Measurements from ENCODE around the gene SLC35B2.

The SLC35B2 gene

DNA sequence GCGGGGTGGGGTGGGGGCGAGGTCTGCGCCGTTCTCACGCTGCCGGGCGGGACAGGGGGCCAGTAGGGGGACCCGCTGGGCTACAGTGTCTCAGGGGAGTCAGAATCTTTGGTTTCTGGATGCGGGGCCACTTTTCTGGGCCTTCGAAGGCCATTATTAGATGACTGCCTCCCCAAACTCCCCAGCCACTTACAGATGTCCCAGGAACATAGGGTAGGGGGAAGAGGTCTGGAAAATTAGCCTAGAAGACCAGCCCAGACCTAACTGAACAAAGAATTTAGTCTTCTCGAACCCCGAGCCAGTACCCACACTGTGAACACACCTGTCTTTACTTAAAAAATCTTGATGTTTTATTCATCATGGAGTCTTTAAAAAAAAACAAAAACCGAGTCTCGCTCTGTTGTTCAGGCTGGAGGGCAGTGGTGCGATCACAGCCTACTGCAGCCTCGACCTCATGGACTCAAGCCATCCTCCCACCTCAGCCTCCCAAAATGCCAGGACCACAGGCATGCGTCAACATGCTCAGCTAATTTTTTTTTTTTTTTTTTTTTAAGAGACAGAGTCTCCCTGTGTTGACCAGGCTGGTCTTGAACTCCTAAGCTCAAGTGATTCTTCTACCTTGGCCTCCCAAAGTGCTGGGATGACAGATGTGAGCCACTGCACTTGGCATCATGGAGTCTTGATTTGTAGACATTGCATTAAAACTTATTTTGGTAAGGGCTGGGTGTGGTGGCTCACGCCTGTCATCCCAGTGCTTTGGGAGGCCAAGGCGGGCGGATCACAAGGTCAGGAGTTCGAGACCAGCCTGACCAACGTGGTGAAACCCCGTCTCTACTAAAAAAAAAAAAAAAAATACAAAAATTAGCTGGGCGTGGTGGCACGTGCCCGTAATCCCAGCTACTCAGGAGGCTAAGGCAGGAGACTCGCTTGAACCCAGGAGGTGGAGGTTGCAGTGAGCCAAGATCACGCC, 37.2 kb downstream of the SLC35B2 start:
- H3K9ac ChIP-seq (ENCODE audit: low read length) = peak overlapping the region; percentile 40
- H3K79me1 ChIP-seq (ENCODE audit: low read length) = no peaks in the 10 kb centered on the region
- peaks cover 3% of the 10 kb centered on the region for H3K79me2 ChIP-seq (ENCODE audit: control insufficient read depth, insufficient read depth, low read length)
- peak overlapping the region; percentile 34 for H3K18ac ChIP-seq (ENCODE audit: low read length)
- H2BK15ac ChIP-seq (replicated peaks; ENCODE audit: low read depth) = no peak overlapping the region
- H3K27me3 ChIP-seq (ENCODE audit: insufficient read depth, low read length, poor library complexity) = no peaks in the 10 kb centered on the region
- no peak overlapping the region for H3K23ac ChIP-seq (ENCODE audit: low read length)
- peak overlapping the region; percentile 71 for H3K56ac ChIP-seq (ENCODE audit: low read length)
- H3K4me1 ChIP-seq (ENCODE audit: control insufficient read depth, low read depth, low read length) = peaks cover 23% of the 10 kb centered on the region
- no peaks in the 10 kb centered on the region for H3K36me3 ChIP-seq (ENCODE audit: control insufficient read depth, insufficient read depth, low read length)
- no CpG with 5 or more reads among the region's 28 CpGs for WGBS (ENCODE audit: extremely low coverage, insufficient coverage, low lambda C conversion rate)
- peak overlapping the region; percentile 53 for H3K27ac ChIP-seq (ENCODE audit: low read depth, low read length)
- H2BK120ac ChIP-seq (ENCODE audit: low read depth, low read length) = no peak overlapping the region
- no peak overlapping the region for H4K5ac ChIP-seq (ENCODE audit: low read length)
- no peak overlapping the region for H3K4me3 ChIP-seq (ENCODE audit: low read length)
- H3K4ac ChIP-seq (ENCODE audit: low read depth, low read length) = no peak overlapping the region
- H2BK5ac ChIP-seq (ENCODE audit: low read length) = no peak overlapping the region
- H4K8ac ChIP-seq (ENCODE audit: low read depth, low read length) = no peak overlapping the region
- H3K4me2 ChIP-seq (ENCODE audit: low read length) = peak overlapping the region; percentile 38
- no peak for DNase-seq
- no peak overlapping the region for H2AK5ac ChIP-seq (ENCODE audit: low read length)

DNA sequence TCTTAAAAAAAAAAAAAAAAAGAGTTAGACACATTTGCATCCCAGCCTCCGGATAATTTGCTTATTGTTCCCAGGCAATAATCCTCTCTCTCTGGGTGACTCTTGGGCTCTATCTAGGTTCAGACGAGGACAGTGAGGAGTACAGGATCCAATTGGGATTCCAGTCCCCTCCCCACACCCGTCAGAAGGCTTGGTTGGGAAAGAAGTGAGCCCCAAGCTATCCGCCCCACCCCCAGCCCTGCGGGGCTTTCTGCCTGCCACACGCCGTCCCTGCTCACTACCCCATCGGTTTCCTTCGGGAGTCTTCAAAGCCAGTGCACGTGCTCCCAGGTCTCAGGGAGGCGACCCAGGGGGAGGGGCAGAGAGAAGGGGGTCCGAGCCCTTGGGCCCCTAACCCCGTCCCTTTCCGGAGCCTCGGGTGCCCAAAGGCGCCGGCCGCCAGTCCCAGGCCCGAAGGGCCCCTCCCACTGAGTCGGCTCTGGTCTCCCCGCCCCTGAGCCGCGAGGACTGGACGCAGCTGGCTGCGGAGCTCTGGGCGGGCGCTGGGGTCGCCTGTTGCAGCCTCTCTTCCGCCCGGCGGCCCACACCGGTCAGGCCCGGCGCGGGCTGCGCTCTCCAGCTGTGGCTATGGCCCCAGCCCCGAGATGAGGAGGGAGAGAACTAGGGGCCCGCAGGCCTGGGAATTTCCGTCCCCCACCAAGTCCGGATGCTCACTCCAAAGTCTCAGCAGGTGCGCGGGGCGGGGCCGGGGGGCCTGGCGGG, 38.1 kb downstream of the SLC35B2 start:
- no peak overlapping the region for H2AK5ac ChIP-seq (ENCODE audit: low read length)
- H3K27ac ChIP-seq (ENCODE audit: low read depth, low read length) = peak overlapping the region; percentile 94
- peak overlapping the region; percentile 93 for H3K56ac ChIP-seq (ENCODE audit: low read length)
- H3K36me3 ChIP-seq (ENCODE audit: control insufficient read depth, insufficient read depth, low read length) = no peaks in the 10 kb centered on the region
- peak overlapping the region; percentile 83 for H3K4me2 ChIP-seq (ENCODE audit: low read length)
- no peak overlapping the region for H4K8ac ChIP-seq (ENCODE audit: low read depth, low read length)
- peak; percentile 93 for DNase-seq
- peak overlapping the region; percentile 84 for H2BK5ac ChIP-seq (ENCODE audit: low read length)
- no peak overlapping the region for H2BK120ac ChIP-seq (ENCODE audit: low read depth, low read length)
- H3K23ac ChIP-seq (ENCODE audit: low read length) = no peak overlapping the region
- H3K9ac ChIP-seq (ENCODE audit: low read length) = peak overlapping the region; percentile 75
- no peak overlapping the region for H2BK15ac ChIP-seq (replicated peaks; ENCODE audit: low read depth)
- no peak overlapping the region for H4K5ac ChIP-seq (ENCODE audit: low read length)
- no peaks in the 10 kb centered on the region for H3K79me2 ChIP-seq (ENCODE audit: control insufficient read depth, insufficient read depth, low read length)
- peak overlapping the region; percentile 53 for H3K18ac ChIP-seq (ENCODE audit: low read length)
- H3K79me1 ChIP-seq (ENCODE audit: low read length) = no peaks in the 10 kb centered on the region
- H3K4ac ChIP-seq (ENCODE audit: low read depth, low read length) = peak overlapping the region; percentile 48
- H3K4me1 ChIP-seq (ENCODE audit: control insufficient read depth, low read depth, low read length) = peaks cover 21% of the 10 kb centered on the region
- no CpG with 5 or more reads among the region's 45 CpGs for WGBS (ENCODE audit: extremely low coverage, insufficient coverage, low lambda C conversion rate)
- H3K4me3 ChIP-seq (ENCODE audit: low read length) = peak overlapping the region; percentile 42
- no peaks in the 10 kb centered on the region for H3K27me3 ChIP-seq (ENCODE audit: insufficient read depth, low read length, poor library complexity)

DNA sequence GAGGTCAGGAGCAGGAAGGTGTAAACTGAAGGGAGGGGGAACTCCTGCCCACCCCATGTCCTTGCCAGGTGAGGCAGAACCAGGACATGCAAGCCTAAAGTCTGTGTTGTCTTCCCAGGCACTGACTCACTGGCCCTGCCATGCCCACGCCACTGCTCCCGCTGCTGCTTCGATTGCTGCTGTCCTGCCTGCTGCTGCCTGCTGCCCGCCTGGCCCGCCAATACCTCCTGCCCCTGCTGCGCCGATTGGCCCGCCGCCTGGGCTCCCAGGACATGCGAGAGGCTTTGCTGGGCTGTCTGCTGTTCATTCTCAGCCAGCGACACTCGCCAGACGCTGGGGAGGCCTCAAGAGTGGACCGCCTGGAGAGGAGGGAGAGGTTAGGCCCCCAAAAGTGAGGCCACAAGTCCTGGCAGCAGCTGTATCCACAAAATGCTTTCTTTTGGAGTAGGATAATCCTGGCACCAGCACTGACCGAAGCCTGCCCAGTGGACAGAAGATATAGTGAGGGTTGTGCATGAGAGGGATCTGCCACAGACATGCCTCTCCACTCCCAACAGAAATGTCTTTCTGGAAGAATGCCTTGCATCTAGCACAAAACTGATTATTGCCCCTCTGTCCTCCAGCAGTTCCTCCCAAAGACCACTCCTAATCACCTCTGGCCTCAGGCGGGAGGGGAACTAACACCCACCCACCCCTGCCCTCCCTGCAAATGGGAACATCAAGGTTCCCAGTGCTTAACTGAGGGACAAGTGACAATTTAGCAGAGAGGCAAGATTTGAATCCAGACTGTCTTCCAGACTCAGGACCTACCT, 39.8 kb downstream of the SLC35B2 start:
- Histone ChIP-seq H3K4me1 (ENCODE audit: control insufficient read depth, low read depth, low read length) (peaks cover 17% of the 10 kb centered on the region), H2BK15ac (replicated peaks; ENCODE audit: low read depth) (no peak overlapping the region), H3K4me3 (ENCODE audit: low read length) (no peak overlapping the region), H2BK5ac (ENCODE audit: low read length) (no peak overlapping the region), H3K27me3 (ENCODE audit: insufficient read depth, low read length, poor library complexity) (no peaks in the 10 kb centered on the region), H3K4ac (ENCODE audit: low read depth, low read length) (peak overlapping the region; percentile 1), H3K56ac (ENCODE audit: low read length) (peak overlapping the region; percentile 47), H3K9ac (ENCODE audit: low read length) (peak overlapping the region; percentile 18), H3K36me3 (ENCODE audit: control insufficient read depth, insufficient read depth, low read length) (no peaks in the 10 kb centered on the region), H3K4me2 (ENCODE audit: low read length) (no peak overlapping the region), H2BK120ac (ENCODE audit: low read depth, low read length) (no peak overlapping the region), H3K79me2 (ENCODE audit: control insufficient read depth, insufficient read depth, low read length) (no peaks in the 10 kb centered on the region), H3K27ac (ENCODE audit: low read depth, low read length) (no peak overlapping the region), H3K18ac (ENCODE audit: low read length) (no peak overlapping the region), H3K23ac (ENCODE audit: low read length) (no peak overlapping the region), H3K79me1 (ENCODE audit: low read length) (no peaks in the 10 kb centered on the region), H4K5ac (ENCODE audit: low read length) (no peak overlapping the region), H2AK5ac (ENCODE audit: low read length) (no peak overlapping the region), H4K8ac (ENCODE audit: low read depth, low read length) (no peak overlapping the region)
- DNase-seq = peak; percentile 35
- no CpG with 5 or more reads among the region's 16 CpGs for WGBS (ENCODE audit: extremely low coverage, insufficient coverage, low lambda C conversion rate)

DNA sequence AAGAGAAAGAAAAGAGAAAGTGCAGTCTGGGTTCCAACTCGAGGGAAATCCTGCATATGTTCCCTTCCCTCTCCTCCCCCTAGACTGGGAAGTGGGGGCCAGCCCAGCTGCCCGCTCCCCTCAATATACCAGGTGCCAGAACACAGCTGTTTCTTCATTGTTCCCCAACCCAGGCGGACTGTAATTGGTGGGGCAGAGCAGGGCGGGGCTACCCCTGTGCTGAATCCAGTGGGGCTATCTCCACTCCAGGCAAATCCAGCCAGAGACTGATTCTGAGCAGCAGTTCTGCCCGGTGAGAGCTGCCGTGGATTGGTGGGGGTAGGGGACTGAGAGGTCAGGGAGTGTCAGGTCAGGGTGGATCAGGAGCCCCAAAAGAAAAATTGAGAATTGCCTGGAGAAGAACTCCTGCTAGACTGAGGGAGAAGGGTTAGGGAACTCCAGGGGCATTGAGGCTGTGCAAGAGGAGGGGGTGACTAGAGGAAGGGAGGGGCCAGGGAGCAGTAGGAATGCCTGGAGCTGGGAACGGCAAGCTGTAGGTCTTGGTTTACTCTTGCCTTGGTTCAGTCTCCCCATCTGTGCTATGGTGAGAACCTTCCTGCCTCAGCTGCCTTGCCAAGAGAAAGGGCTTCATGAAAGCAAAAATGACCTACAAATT, 40.5 kb downstream of the SLC35B2 start, which contains the start of gene MYMX:
Gene MYMX (plus strand): TSS at position 250 of the 655 bp plus-strand sequence. CDS start 546 bp downstream, outside the sequence.
- Histone ChIP-seq H3K4me3 (ENCODE audit: low read length) (no peak within 1 kb of the TSS), H3K56ac (ENCODE audit: low read length) (peak within 1 kb of the TSS; percentile 47), H4K5ac (ENCODE audit: low read length) (no peak within 1 kb of the TSS), H2BK120ac (ENCODE audit: low read depth, low read length) (no peak within 1 kb of the TSS), H3K18ac (ENCODE audit: low read length) (no peak within 1 kb of the TSS), H3K79me2 (ENCODE audit: control insufficient read depth, insufficient read depth, low read length) (no peaks in the 10 kb centered on the region), H3K27me3 (ENCODE audit: insufficient read depth, low read length, poor library complexity) (no peaks in the 10 kb centered on the region), H3K4me2 (ENCODE audit: low read length) (no peak within 1 kb of the TSS), H3K27ac (ENCODE audit: low read depth, low read length) (no peak within 1 kb of the TSS), H3K79me1 (ENCODE audit: low read length) (no peaks in the 10 kb centered on the region), H3K4ac (ENCODE audit: low read depth, low read length) (peak within 1 kb of the TSS; percentile 1), H3K9ac (ENCODE audit: low read length) (peak within 1 kb of the TSS; percentile 18), H3K4me1 (ENCODE audit: control insufficient read depth, low read depth, low read length) (peaks cover 13% of the 10 kb centered on the region), H3K36me3 (ENCODE audit: control insufficient read depth, insufficient read depth, low read length) (no peaks in the 10 kb centered on the region), H4K8ac (ENCODE audit: low read depth, low read length) (no peak within 1 kb of the TSS), H2BK5ac (ENCODE audit: low read length) (no peak within 1 kb of the TSS), H2AK5ac (ENCODE audit: low read length) (no peak within 1 kb of the TSS), H2BK15ac (replicated peaks; ENCODE audit: low read depth) (no peak within 1 kb of the TSS), H3K23ac (ENCODE audit: low read length) (no peak within 1 kb of the TSS)
- peak; percentile 40 for DNase-seq
- no CpG with 5 or more reads among the region's 7 CpGs for WGBS (ENCODE audit: extremely low coverage, insufficient coverage, low lambda C conversion rate)

DNA sequence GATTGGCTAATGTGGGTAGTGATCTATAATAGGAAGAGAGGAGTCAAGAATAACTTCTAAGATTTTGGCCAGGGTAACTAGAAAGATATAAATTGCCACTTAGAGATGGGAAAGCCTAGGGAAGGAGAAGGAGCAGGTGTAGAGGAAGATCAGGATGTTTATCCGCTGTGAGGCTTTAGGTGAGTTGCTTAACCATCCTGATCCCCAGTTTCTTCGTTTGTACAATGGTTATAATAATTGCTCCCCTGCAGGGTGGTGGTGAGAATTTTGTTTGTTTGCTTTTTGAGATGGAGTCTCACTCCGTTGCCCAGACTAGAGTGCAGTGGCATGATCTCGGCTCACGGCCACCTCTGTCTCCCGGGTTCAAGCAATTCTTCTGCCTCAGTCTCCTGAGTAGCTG, 43.0 kb downstream of the SLC35B2 start:
- Histone ChIP-seq H2BK5ac (ENCODE audit: low read length) (no peak overlapping the region), H4K5ac (ENCODE audit: low read length) (no peak overlapping the region), H3K27ac (ENCODE audit: low read depth, low read length) (no peak overlapping the region), H3K56ac (ENCODE audit: low read length) (no peak overlapping the region), H3K9ac (ENCODE audit: low read length) (no peak overlapping the region), H3K23ac (ENCODE audit: low read length) (no peak overlapping the region), H3K4me3 (ENCODE audit: low read length) (no peak overlapping the region), H3K79me2 (ENCODE audit: control insufficient read depth, insufficient read depth, low read length) (no peaks in the 10 kb centered on the region), H3K4ac (ENCODE audit: low read depth, low read length) (no peak overlapping the region), H3K4me2 (ENCODE audit: low read length) (no peak overlapping the region), H4K8ac (ENCODE audit: low read depth, low read length) (no peak overlapping the region), H3K79me1 (ENCODE audit: low read length) (no peaks in the 10 kb centered on the region), H2AK5ac (ENCODE audit: low read length) (no peak overlapping the region), H3K36me3 (ENCODE audit: control insufficient read depth, insufficient read depth, low read length) (no peaks in the 10 kb centered on the region), H3K18ac (ENCODE audit: low read length) (no peak overlapping the region), H2BK15ac (replicated peaks; ENCODE audit: low read depth) (no peak overlapping the region), H3K27me3 (ENCODE audit: insufficient read depth, low read length, poor library complexity) (no peaks in the 10 kb centered on the region), H3K4me1 (ENCODE audit: control insufficient read depth, low read depth, low read length) (peaks cover 13% of the 10 kb centered on the region), H2BK120ac (ENCODE audit: low read depth, low read length) (no peak overlapping the region)
- no CpG with 5 or more reads among the region's 6 CpGs for WGBS (ENCODE audit: extremely low coverage, insufficient coverage, low lambda C conversion rate)
- DNase-seq = no peak

Data from mesendoderm (in vitro differentiated cells).